NCI-H345 (cell line): ENCODE results near the gene LARP4B.
"Not testable (repeated sequence)": the region's sequence is repeated elsewhere in the genome, so short reads cannot be mapped to it uniquely, and the experiment has no call there.

Experiments used
- DNase-seq: peaks from one replicate; lab custom pipeline; 2025; lab: John Stamatoyannopoulos, UW

LARP4B gene

GRCh38 chr10:786633-787474 is 144.7 kb downstream of the LARP4B start:
- DNase-seq, result no peak

- no peak for DNase-seq
Observed at GRCh38 chr10:785861-786214, 145.7 kb downstream of the LARP4B start.

- DNase-seq, result no peak
Observed at GRCh38 chr10:785089-785860, 146.2 kb downstream of the LARP4B start.

- DNase-seq, result peak; percentile 38
Observed at GRCh38 chr10:784403-785088, 147.0 kb downstream of the LARP4B start.

GRCh38 chr10:782751-783648 is 148.5 kb downstream of the LARP4B start:
- no peak for DNase-seq

GRCh38 chr10:780536-781524 is 150.7 kb downstream of the LARP4B start:
- DNase-seq, result no peak

GRCh38 chr10:778626-779330 is 152.7 kb downstream of the LARP4B start:
- no peak for DNase-seq

GRCh38 chr10:777913-778479 is 153.5 kb downstream of the LARP4B start:
- no peak for DNase-seq

GRCh38 chr10:776772-777171 is 154.7 kb downstream of the LARP4B start:
- DNase-seq, result no peak

GRCh38 chr10:775245-776075 is 156.0 kb downstream of the LARP4B start:
- no peak for DNase-seq

GRCh38 chr10:774661-775244 is 156.8 kb downstream of the LARP4B start:
- DNase-seq, result no peak

GRCh38 chr10:774223-774622 is 157.3 kb downstream of the LARP4B start:
- DNase-seq, result no peak

- no peak for DNase-seq
Observed at GRCh38 chr10:773562-774161, 157.8 kb downstream of the LARP4B start.

- no peak for DNase-seq
Observed at GRCh38 chr10:772227-772637, 159.3 kb downstream of the LARP4B start.

- DNase-seq, result no peak
Observed at GRCh38 chr10:771647-772046, 159.9 kb downstream of the LARP4B start.

- DNase-seq, result no peak
Observed at GRCh38 chr10:770975-771374, 160.5 kb downstream of the LARP4B start.

GRCh38 chr10:770048-770712 is 161.3 kb downstream of the LARP4B start:
- DNase-seq, result not testable (repeated sequence)
